Measurements from ENCODE around the gene SHH.

The SHH gene

GRCh38 chr7:155778349-155778748 lies 33.9 kb downstream of the SHH start:
- TF ChIP-seq CTCF (IDR thresholded peaks at IDR 0.05; ENCODE audit: low read depth, low read length): no peak
- DNase-seq (ENCODE audit: extremely low read depth, low read depth): no peak

DNA sequence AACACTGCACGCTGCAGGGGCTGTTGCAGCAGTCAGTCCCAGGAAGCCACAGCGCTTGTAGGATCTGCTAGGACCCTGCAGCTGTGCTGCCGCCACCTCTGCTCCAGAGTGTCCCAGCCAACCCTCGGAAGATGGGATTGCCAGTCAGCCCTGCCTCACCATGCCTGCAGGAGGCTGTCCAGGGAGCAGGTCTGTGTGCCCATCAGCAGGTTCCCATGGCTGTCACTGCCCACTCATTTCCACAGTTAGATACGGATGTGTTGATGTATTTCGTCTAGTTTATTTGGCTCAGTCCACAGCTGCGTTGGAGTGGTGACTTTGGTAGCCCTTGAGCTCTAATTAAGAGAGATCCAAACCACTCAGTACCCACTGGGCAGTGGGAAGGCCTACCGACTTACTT lies 35.7 kb downstream of the SHH start:
- TF ChIP-seq CTCF (IDR thresholded peaks at IDR 0.05; ENCODE audit: low read depth, low read length): no peak
- no peak for DNase-seq (ENCODE audit: extremely low read depth, low read depth)

GRCh38 chr7:155775691-155776090 lies 36.6 kb downstream of the SHH start:
- no peak for TF ChIP-seq CTCF (IDR thresholded peaks at IDR 0.05; ENCODE audit: low read depth, low read length)

GRCh38 chr7:155774947-155775346 lies 37.3 kb downstream of the SHH start:
- no peak for DNase-seq (ENCODE audit: extremely low read depth, low read depth)
- TF ChIP-seq CTCF (IDR thresholded peaks at IDR 0.05; ENCODE audit: low read depth, low read length): no peak

More at GRCh38 chr7:155775691-155776090, 36.6 kb downstream of the SHH start:
- DNase-seq (ENCODE audit: extremely low read depth, low read depth): no peak

- TF ChIP-seq CTCF (IDR thresholded peaks at IDR 0.05; ENCODE audit: low read depth, low read length): no peak
Measured at GRCh38 chr7:155773531-155773930, 38.7 kb downstream of the SHH start.

DNA sequence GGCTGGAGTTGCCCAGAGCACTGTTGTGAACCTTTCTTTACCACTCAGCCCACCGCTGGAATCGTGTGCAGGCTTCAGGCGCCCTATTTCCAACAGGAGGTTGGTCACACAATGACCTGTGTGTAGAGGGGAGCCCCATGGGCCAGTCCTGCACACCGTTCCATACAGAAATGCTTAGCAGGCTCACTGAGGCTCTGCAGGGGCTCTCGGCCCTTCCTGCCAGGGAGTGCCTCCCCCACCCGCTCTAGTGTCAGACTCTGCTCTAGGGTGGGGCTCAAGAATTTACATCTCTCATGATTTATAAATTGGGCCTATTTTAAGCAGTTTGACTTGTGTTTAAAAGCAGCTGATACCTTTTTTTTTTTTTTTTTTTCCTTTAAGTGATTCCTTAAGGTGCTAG lies 42.0 kb downstream of the SHH start:
- no peak for TF ChIP-seq CTCF (IDR thresholded peaks at IDR 0.05; ENCODE audit: low read depth, low read length)
- DNase-seq (ENCODE audit: extremely low read depth, low read depth): no peak

More at GRCh38 chr7:155773531-155773930, 38.7 kb downstream of the SHH start:
- no peak for DNase-seq (ENCODE audit: extremely low read depth, low read depth)

DNA sequence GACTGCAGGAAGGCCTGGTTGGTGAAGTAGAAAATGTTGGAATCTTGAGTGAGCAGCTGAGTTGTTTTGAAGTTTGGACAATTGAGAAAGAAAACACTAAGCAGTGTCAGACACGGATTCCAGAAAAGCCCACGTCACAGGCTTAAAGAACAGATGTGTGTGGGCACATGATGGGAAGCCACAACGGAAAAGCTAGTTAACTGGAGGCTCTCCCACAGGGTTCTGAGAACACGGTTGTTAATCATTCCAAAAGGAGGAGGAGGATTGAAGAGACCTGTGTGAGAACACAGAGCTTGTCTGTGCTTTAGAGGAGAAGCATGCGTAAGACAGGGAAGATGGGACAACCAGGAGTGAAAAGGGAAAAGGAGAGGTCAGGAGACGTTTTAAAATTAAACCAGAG lies 42.6 kb downstream of the SHH start:
- no peak for DNase-seq (ENCODE audit: extremely low read depth, low read depth)
- no peak for TF ChIP-seq CTCF (IDR thresholded peaks at IDR 0.05; ENCODE audit: low read depth, low read length)
